HUES48 (cell line): ENCODE results near the gene CNPY1.
A peak's percentile ranks its signal among the peaks of the same experiment; 100 is the strongest.

Source experiments
- H3K27ac ChIP-seq: one replicate; pipeline ENCODE4 v1.7.0; 2013; ENCODE audit warnings: low read depth, low read length, inconsistent platforms
- H3K27me3 ChIP-seq: 2 replicates; pipeline ENCODE4 v1.6.1; 2013; ENCODE audit warnings: mild to moderate bottlenecking, low read length; ENCODE audit not compliant: control insufficient read depth, insufficient read depth
- H3K36me3 ChIP-seq: 2 replicates; pipeline ENCODE4 v1.6.1; 2013; ENCODE audit warnings: low read length; ENCODE audit not compliant: control insufficient read depth, insufficient read depth
- H3K4me1 ChIP-seq: 2 replicates; pipeline ENCODE4 v1.6.1; 2013; ENCODE audit warnings: mild to moderate bottlenecking, low read length; ENCODE audit not compliant: control insufficient read depth, insufficient read depth
- H3K4me3 ChIP-seq: 2 replicates; pipeline ENCODE4 v1.5.1; 2013; ENCODE audit warnings: mild to moderate bottlenecking, low read depth, low read length
- H3K9ac ChIP-seq: 2 replicates; pipeline ENCODE4 v1.6.1; 2013; ENCODE audit warnings: mild to moderate bottlenecking, low read depth, low read length, moderate library complexity
- H3K9me3 ChIP-seq: 2 replicates; pipeline ENCODE4 v1.6.1; 2013; ENCODE audit warnings: low read length; ENCODE audit not compliant: control insufficient read depth, insufficient read depth

The CNPY1 gene

GRCh38 chr7:155509725-155510551 is 36.4 kb downstream of the CNPY1 start:
- peaks cover 100% of the 10 kb centered on the region for H3K27me3 ChIP-seq

GRCh38 chr7:155509359-155509724 is 37.0 kb downstream of the CNPY1 start:
- H3K9ac ChIP-seq, result no peak overlapping the region
- peaks cover 32% of the 10 kb centered on the region for H3K4me1 ChIP-seq
- H3K36me3 ChIP-seq, result no peaks in the 10 kb centered on the region
- H3K27me3 ChIP-seq, result peaks cover 100% of the 10 kb centered on the region
- H3K27ac ChIP-seq, result peak overlapping the region; percentile 9
- peak overlapping the region; percentile 57 for H3K4me3 ChIP-seq
- H3K9me3 ChIP-seq, result no peaks in the 10 kb centered on the region

More at GRCh38 chr7:155509725-155510551, 36.4 kb downstream of the CNPY1 start:
- Histone ChIP-seq H3K4me3 (peak overlapping the region; percentile 57), H3K9ac (no peak overlapping the region), H3K36me3 (no peaks in the 10 kb centered on the region), H3K4me1 (peaks cover 32% of the 10 kb centered on the region), H3K9me3 (no peaks in the 10 kb centered on the region), H3K27ac (peak overlapping the region; percentile 9)

GRCh38 chr7:155508376-155509358 is 37.7 kb downstream of the CNPY1 start:
- Histone ChIP-seq H3K9ac (no peak overlapping the region), H3K9me3 (no peaks in the 10 kb centered on the region), H3K27me3 (peaks cover 100% of the 10 kb centered on the region), H3K27ac (no peak overlapping the region), H3K36me3 (no peaks in the 10 kb centered on the region), H3K4me3 (no peak overlapping the region), H3K4me1 (peaks cover 32% of the 10 kb centered on the region)

DNA sequence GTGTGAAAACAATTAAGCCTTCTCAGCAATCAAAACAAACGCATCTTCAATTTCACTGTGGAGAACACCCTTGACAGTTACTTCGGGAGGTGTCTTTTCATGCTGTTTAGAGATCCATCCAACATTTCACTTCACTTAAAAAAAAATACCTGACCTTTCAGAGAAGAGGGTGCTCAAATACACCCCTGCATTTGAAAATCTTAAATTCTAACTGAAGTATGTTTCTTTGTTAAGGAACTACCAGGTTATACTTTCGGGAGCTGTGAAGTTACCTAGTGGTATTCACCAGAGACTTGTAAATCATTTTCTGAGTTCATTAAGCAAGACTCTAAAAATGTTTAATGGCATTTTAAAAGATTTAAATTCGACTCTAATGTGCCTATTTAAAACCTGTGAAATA is 38.8 kb downstream of the CNPY1 start:
- H3K27ac ChIP-seq, result no peak overlapping the region
- H3K4me1 ChIP-seq, result peaks cover 32% of the 10 kb centered on the region
- H3K27me3 ChIP-seq, result peaks cover 100% of the 10 kb centered on the region
- no peaks in the 10 kb centered on the region for H3K9me3 ChIP-seq
- no peak overlapping the region for H3K4me3 ChIP-seq
- no peaks in the 10 kb centered on the region for H3K36me3 ChIP-seq
- no peak overlapping the region for H3K9ac ChIP-seq

DNA sequence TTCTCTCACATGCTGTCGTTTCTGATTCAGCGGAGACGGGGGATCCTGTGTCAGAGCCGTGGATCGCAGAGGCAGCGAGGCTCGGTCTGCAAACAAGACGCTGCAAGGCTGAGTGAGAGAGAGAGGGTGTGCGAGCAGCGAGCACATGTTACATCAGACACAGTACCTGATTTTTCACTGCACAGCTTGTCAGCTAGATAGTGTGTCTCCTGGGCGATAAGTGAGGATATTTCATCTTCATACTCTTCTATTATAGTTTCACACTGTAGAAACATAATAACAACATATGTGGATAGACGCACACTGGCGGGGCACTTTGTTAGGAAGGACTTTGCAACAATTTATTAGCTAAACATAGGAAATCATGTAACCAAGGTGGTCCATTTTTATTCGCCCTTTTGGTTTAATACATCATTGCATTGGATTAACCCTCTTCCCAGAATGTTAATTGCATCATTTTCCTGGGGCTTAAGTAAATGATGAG is 39.5 kb downstream of the CNPY1 start:
- Histone ChIP-seq H3K9me3 (no peaks in the 10 kb centered on the region), H3K36me3 (no peaks in the 10 kb centered on the region), H3K9ac (no peak overlapping the region), H3K4me3 (no peak overlapping the region), H3K4me1 (peaks cover 26% of the 10 kb centered on the region), H3K27ac (no peak overlapping the region), H3K27me3 (peaks cover 100% of the 10 kb centered on the region)

GRCh38 chr7:155505422-155505793 is 41.0 kb downstream of the CNPY1 start:
- no peak overlapping the region for H3K27ac ChIP-seq
- H3K9me3 ChIP-seq, result no peaks in the 10 kb centered on the region
- H3K36me3 ChIP-seq, result no peaks in the 10 kb centered on the region
- H3K4me3 ChIP-seq, result no peak overlapping the region
- peaks cover 18% of the 10 kb centered on the region for H3K4me1 ChIP-seq
- no peak overlapping the region for H3K9ac ChIP-seq
- peaks cover 100% of the 10 kb centered on the region for H3K27me3 ChIP-seq

DNA sequence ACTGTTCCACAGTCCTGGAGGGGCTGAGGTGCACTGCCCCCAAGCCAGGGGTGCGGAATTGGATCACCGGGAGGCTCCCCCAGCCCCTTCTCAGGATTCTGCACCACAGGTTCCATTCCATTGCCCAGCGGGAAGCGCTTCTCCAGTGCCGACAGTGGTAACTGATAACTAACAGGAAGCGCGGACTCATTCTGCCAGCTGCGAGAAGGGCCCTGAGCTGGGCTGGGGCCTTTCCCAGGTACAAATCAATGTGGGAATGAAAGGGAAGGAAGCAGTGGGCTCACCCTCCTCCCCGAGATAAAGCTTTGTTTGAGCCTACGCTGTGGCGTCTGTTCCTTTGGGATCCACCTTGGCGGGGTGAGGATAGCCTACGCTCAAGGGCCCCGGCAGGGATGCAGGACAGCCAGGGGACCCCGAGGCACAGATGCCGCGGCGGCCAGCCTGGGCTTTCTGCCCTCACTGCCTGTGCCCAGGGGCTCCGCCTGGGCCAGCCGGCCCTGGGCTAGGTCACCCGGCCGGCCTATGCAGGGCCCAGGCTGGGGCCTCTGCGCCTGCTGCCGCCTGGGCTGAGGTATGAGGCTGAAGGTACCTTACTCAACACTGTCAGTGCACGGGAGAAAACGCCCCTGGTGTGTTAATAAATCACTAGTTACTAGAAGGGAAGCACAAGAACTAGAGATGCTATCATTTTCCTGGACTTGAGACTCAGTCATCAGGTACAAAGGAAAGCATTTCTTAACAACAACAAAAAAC is 49.0 kb downstream of the CNPY1 start:
- H3K27me3 ChIP-seq, result peaks cover 94% of the 10 kb centered on the region

DNA sequence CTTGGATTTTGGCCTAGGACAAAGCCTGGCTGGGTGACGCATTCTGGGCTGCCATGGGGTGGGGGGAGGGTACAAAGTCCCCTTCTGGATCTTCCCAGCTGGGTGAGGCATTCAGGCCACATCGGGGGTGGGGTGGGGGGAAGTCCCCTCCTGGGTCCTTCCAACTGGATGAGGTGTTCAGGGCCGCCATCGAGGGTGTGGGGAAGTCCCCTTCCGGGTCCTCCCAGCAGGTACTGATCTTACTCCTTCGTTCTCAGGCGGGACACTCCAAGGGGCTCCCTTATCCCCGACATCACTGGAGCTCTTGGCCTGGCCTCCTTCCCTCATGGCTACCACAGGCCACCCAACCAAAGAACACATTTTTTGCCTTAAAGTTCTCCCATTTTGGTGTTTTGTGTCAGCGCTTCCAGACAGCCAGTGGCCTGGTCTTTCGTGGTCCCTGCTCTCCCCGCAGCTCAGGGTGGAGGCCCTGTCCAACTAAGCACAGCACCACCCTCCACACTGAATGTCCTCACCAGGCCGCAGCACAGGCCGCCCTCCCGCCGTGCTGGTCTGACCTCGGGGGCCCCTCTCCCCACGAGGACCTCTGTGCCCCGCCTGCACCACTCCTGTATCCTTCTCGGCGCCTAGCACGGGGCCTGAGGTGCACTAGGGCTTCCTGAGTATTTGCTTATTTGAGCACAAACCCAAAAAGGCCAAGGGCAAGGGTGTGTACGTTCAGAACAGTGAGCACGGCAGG is 49.9 kb downstream of the CNPY1 start:
- H3K27ac ChIP-seq, result no peak overlapping the region
- H3K36me3 ChIP-seq, result no peaks in the 10 kb centered on the region
- no peak overlapping the region for H3K4me3 ChIP-seq
- H3K27me3 ChIP-seq, result peaks cover 94% of the 10 kb centered on the region
- peaks cover 6% of the 10 kb centered on the region; the same call in 1 of the 2 replicates for H3K4me1 ChIP-seq
- no peaks in the 10 kb centered on the region for H3K9me3 ChIP-seq
- H3K9ac ChIP-seq, result no peak overlapping the region

More for the DNA sequence above, 49.0 kb downstream of the CNPY1 start:
- 0 out of 2 replicates have a peak, but pooled peaks cover 5% of the 10 kb centered on the region for H3K4me1 ChIP-seq
- no peaks in the 10 kb centered on the region for H3K9me3 ChIP-seq
- no peak overlapping the region for H3K27ac ChIP-seq
- no peak overlapping the region for H3K4me3 ChIP-seq
- H3K9ac ChIP-seq, result no peak overlapping the region
- H3K36me3 ChIP-seq, result no peaks in the 10 kb centered on the region

- Histone ChIP-seq H3K27ac (no peak overlapping the region), H3K9ac (no peak overlapping the region), H3K9me3 (no peaks in the 10 kb centered on the region), H3K36me3 (no peaks in the 10 kb centered on the region), H3K4me3 (no peak overlapping the region), H3K4me1 (peaks cover 13% of the 10 kb centered on the region; the same call in 1 of the 2 replicates), H3K27me3 (peaks cover 94% of the 10 kb centered on the region)
Observed at GRCh38 chr7:155495440-155496248, 50.7 kb downstream of the CNPY1 start.
